Liver (tissue), 9 donors: ENCODE measurements around the gene CNTF. TPM values are rescaled to one million over a fixed set of nuclear protein-coding genes. Genes with fewer than 3 reads are reported as not detected.
"Not testable (repeated sequence)": the region's sequence is repeated elsewhere in the genome, so short reads cannot be mapped to it uniquely, and the experiment has no call there.

Experiments
- DNase-seq: peaks from one replicate; pipeline ENCODE4 v3.0.0-alpha.2; 2017; ENCODE audit warnings: low spot score
- H3K27ac ChIP-seq, 2 donors: one replicate each; pipeline ENCODE4 v1.7.0; 2013; ENCODE audit warnings: inconsistent platforms in 2 of 2, low read length in 2 of 2, control low read depth in 1 of 2, low read depth in 1 of 2, mild to moderate bottlenecking in 1 of 2
- H3K27me3 ChIP-seq, 4 donors: one replicate each; pipeline versions ENCODE4 v1.6.1 to v1.7.0; 2013; ENCODE audit warnings: low read length in 3 of 4, inconsistent platforms in 1 of 4, mild to moderate bottlenecking in 1 of 4, moderate library complexity in 1 of 4; ENCODE audit not compliant: control insufficient read depth in 4 of 4, insufficient read depth in 4 of 4
- H3K36me3 ChIP-seq, 4 donors: one replicate each; pipeline versions ENCODE4 v1.6.1 to v1.7.0; 2013; ENCODE audit warnings: low read length in 3 of 4, mild to moderate bottlenecking in 3 of 4, low read depth in 1 of 4, moderate library complexity in 1 of 4; ENCODE audit not compliant: control insufficient read depth in 4 of 4, insufficient read depth in 3 of 4
- H3K4me1 ChIP-seq, 4 donors: one replicate each; pipeline versions ENCODE4 v1.6.1 to v1.7.0; 2013; ENCODE audit warnings: low read length in 3 of 4, mild to moderate bottlenecking in 3 of 4, moderate library complexity in 1 of 4; ENCODE audit not compliant: control insufficient read depth in 4 of 4, insufficient read depth in 4 of 4
- H3K4me3 ChIP-seq, 3 donors: one replicate each; pipeline versions ENCODE4 v1.6.1 to v1.7.0; 2013; ENCODE audit warnings: low read length in 3 of 3, control low read depth in 1 of 3, low read depth in 1 of 3, mild to moderate bottlenecking in 1 of 3
- H3K9ac ChIP-seq, 2 donors: one replicate each; pipeline ENCODE4 v1.7.0; 2013; ENCODE audit warnings: low read length in 2 of 2, mild to moderate bottlenecking in 2 of 2, moderate library complexity in 2 of 2, control low read depth in 1 of 2, low read depth in 1 of 2
- H3K9me3 ChIP-seq, 4 donors: one replicate each; pipeline versions ENCODE4 v1.6.1 to v1.7.0; 2013; ENCODE audit warnings: low read length in 3 of 4; ENCODE audit not compliant: control insufficient read depth in 4 of 4
- ATF3 ChIP-seq: IDR thresholded peaks from 2 replicates; pipeline ENCODE4 v1.6.1; 2016; ENCODE audit warnings: antibody characterized with exemption
- EGR1 ChIP-seq, 2 donors: IDR thresholded peaks; 2 replicates each; pipeline ENCODE4 v1.6.1; 2016 to 2018; ENCODE audit warnings: antibody characterized with exemption in 2 of 2, low read depth in 2 of 2
- FOXA1 ChIP-seq: IDR thresholded peaks from 2 replicates; pipeline ENCODE4 v1.6.1; 2016; ENCODE audit warnings: antibody characterized with exemption
- FOXA2 ChIP-seq: IDR thresholded peaks from 2 replicates; pipeline ENCODE4 v1.6.1; 2016; ENCODE audit warnings: antibody characterized with exemption
- HNF4A ChIP-seq, 2 donors: conservative IDR thresholded peaks; 2 replicates each; pipeline ENCODE4 v1.6.1; 2016; ENCODE audit warnings: antibody characterized with exemption in 2 of 2, mild to moderate bottlenecking in 2 of 2
- HNF4G ChIP-seq: IDR thresholded peaks from 2 replicates; pipeline ENCODE4 v1.6.1; 2016; ENCODE audit warnings: antibody characterized with exemption
- JUND ChIP-seq, 2 donors: IDR thresholded peaks; 2 replicates each; pipeline ENCODE4 v1.6.1; 2016; ENCODE audit warnings: antibody characterized with exemption in 2 of 2
- NR2F2 ChIP-seq: IDR thresholded peaks from 2 replicates; pipeline ENCODE4 v1.6.1; 2016; ENCODE audit warnings: antibody characterized with exemption
- RAD21 ChIP-seq, 2 donors: IDR thresholded peaks; 2 replicates each; pipeline ENCODE4 v1.6.1; 2016; ENCODE audit warnings: antibody characterized with exemption in 2 of 2, mild to moderate bottlenecking in 2 of 2
- SP1 ChIP-seq: IDR thresholded peaks from 2 replicates; pipeline ENCODE4 v1.6.1; 2018; ENCODE audit warnings: antibody characterized with exemption, mild to moderate bottlenecking
- TAF1 ChIP-seq: conservative IDR thresholded peaks from 2 replicates; pipeline ENCODE4 v1.6.1; 2016; ENCODE audit warnings: antibody characterized with exemption, mild to moderate bottlenecking
- YY1 ChIP-seq: IDR thresholded peaks from 2 replicates; pipeline ENCODE4 v1.6.1; 2016; ENCODE audit warnings: antibody characterized with exemption, mild to moderate bottlenecking
- ZBTB33 ChIP-seq: IDR thresholded peaks from 2 replicates; pipeline ENCODE4 v1.6.1; 2016; ENCODE audit warnings: antibody characterized with exemption
- WGBS: extraction: QIAGEN DNeasy Blood & Tissue Kit; methylation state at CpG from one replicate; pipeline ENCODE4 v1.1.7; 2013; 5-methylcytosine and 5-hydroxymethylcytosine counted together
- polyA plus RNA-seq, 2 donors: library from polyadenylated mRNA; stranded (reverse) in 1 of 2; unstranded in 1 of 2; fragments of 200-250 nt in 1 of 2; fragments of >200 nt in 1 of 2; fragmentation: Nextera tagmentation in 1 of 2; extraction: Ambion mirVana in 1 of 2; gene quantifications; one replicate each; pipeline versions ENCODE4 v1.2.1 to v1.2.3, GENCODE V29; 2013 to 2015
- total RNA-seq, 2 donors: library from RNA; depleted of rRNA; stranded (reverse); fragments of >200 nt; gene quantifications; one replicate each; pipeline ENCODE4 v1.2.3, GENCODE V29; 2014
- TF ChIP-seq, protein P1 (sequence below): IDR thresholded peaks from 2 replicates; pipeline ENCODE4 v1.6.1; 2016; ENCODE audit warnings: antibody characterized with exemption, mild to moderate bottlenecking
- donor health status: healthy.
- donor health status: healthy.
- donor health status: healthy.
- donor health status: healthy.
- donor health status: healthy.

Gene CNTF, protein sequence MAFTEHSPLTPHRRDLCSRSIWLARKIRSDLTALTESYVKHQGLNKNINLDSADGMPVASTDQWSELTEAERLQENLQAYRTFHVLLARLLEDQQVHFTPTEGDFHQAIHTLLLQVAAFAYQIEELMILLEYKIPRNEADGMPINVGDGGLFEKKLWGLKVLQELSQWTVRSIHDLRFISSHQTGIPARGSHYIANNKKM
- 1 to 10 TPM; 1.1 to 3.8 TPM for total RNA-seq
- polyA plus RNA-seq, result under 1 TPM; 0.18 to 0.25 TPM

DNA sequence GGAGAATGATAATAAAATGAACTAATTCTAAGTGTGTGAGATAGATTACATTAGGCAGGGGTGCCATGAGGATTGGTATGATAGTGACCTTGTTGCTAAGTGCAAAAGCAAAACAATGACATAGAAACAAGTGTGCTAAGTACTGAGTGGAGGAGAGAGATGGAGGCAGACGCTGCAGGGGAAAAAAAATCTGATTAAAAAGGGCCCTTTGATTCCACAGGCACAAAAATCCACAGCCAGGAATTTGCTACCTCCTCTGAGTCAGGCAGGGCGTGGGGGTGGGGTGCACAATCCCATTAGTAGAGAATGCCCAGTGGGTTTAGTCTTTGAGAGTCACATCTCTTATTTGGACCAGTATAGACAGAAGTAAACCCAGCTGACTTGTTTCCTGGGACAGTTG, at the start of gene CNTF:
TSS of gene CNTF (plus strand) at position 322 of the 400 bp plus-strand sequence. CDS start 88 bp downstream, outside the sequence.
- no peak within 1 kb of the TSS for H3K4me3 ChIP-seq
- no peak within 1 kb of the TSS for H3K9ac ChIP-seq
- no peak for DNase-seq
- H3K27ac ChIP-seq, result no peak within 1 kb of the TSS
- H3K36me3 ChIP-seq, result peaks cover 0 to 53% (median 38%) of the 10 kb centered on the region in 4 donors
- WGBS, result 90% methylated on average over 2 of the region's 2 CpGs
- H3K27me3 ChIP-seq, result no peaks in the 10 kb centered on the region
- TF ChIP-seq TAF1, result no peak
- no peak for TF ChIP-seq ZBTB33
- no peak for TF ChIP-seq RAD21 (IDR thresholded peaks at IDR 0.05)
- no peak for TF ChIP-seq YY1
- no peak for TF ChIP-seq SP1
- no peak for TF ChIP-seq FOXA2
- TF ChIP-seq HNF4A (conservative IDR thresholded peaks at IDR 0.05), result no peak
- TF ChIP-seq JUND (IDR thresholded peaks at IDR 0.05), result no peak
- no peak for TF ChIP-seq EGR1 (IDR thresholded peaks at IDR 0.05; ENCODE audit: low read depth in 2 of 2)
- TF ChIP-seq HNF4G, result no peak
- TF ChIP-seq, protein P1, sequence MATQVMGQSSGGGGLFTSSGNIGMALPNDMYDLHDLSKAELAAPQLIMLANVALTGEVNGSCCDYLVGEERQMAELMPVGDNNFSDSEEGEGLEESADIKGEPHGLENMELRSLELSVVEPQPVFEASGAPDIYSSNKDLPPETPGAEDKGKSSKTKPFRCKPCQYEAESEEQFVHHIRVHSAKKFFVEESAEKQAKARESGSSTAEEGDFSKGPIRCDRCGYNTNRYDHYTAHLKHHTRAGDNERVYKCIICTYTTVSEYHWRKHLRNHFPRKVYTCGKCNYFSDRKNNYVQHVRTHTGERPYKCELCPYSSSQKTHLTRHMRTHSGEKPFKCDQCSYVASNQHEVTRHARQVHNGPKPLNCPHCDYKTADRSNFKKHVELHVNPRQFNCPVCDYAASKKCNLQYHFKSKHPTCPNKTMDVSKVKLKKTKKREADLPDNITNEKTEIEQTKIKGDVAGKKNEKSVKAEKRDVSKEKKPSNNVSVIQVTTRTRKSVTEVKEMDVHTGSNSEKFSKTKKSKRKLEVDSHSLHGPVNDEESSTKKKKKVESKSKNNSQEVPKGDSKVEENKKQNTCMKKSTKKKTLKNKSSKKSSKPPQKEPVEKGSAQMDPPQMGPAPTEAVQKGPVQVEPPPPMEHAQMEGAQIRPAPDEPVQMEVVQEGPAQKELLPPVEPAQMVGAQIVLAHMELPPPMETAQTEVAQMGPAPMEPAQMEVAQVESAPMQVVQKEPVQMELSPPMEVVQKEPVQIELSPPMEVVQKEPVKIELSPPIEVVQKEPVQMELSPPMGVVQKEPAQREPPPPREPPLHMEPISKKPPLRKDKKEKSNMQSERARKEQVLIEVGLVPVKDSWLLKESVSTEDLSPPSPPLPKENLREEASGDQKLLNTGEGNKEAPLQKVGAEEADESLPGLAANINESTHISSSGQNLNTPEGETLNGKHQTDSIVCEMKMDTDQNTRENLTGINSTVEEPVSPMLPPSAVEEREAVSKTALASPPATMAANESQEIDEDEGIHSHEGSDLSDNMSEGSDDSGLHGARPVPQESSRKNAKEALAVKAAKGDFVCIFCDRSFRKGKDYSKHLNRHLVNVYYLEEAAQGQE, result no peak
- TF ChIP-seq ATF3, result no peak
- TF ChIP-seq FOXA1, result no peak
- TF ChIP-seq NR2F2, result no peak
- H3K9me3 ChIP-seq, result no peaks in the 10 kb centered on the region
- no peaks in the 10 kb centered on the region for H3K4me1 ChIP-seq

- not testable (repeated sequence) for H3K9me3 ChIP-seq, H3K36me3 ChIP-seq, H3K4me3 ChIP-seq, H3K27ac ChIP-seq, DNase-seq, H3K9ac ChIP-seq, H3K27me3 ChIP-seq
- peaks cover 3 to 26% (median 19%) of the 10 kb centered on the region in 4 donors for H3K4me1 ChIP-seq
- 87% methylated on average over 14 of the region's 14 CpGs for WGBS
Observed at GRCh38 chr11:58572906-58573305, 49.6 kb upstream of the CNTF start.
